Measurements from ENCODE around the gene SNX7. TPM values are rescaled to one million over a fixed set of nuclear protein-coding genes. Genes with fewer than 3 reads are reported as not detected.

Gene SNX7
- polyA plus RNA-seq, 1 of the 3 experiments (the other 2 are of a cell fraction) = 16.0 TPM

- no peak overlapping the region for H3K9ac ChIP-seq
- H3K27me3 ChIP-seq (ENCODE audit: insufficient read depth) = no peaks in the 10 kb centered on the region
- no peaks in the 10 kb centered on the region for H3K9me3 ChIP-seq
- no peak overlapping the region for H3K27ac ChIP-seq (ENCODE audit: low read depth in 2 of 2, low read length in 1 of 2)
- no peaks in the 10 kb centered on the region for H4K20me1 ChIP-seq (ENCODE audit: insufficient read depth)
- no peak for TF ChIP-seq MXI1 (IDR thresholded peaks at IDR 0.05; ENCODE audit: low read depth, low read length)
- no peak for TF ChIP-seq ZBTB33 (IDR thresholded peaks at IDR 0.05; ENCODE audit: borderline replicate concordance, low read depth)
- no peak for TF ChIP-seq EZH2phosphoT487 (IDR thresholded peaks at IDR 0.05; ENCODE audit: borderline replicate concordance, low read depth)
- TF ChIP-seq CHD2 (IDR thresholded peaks at IDR 0.05; ENCODE audit: low read length, partially characterized antibody) = no peak
- TF ChIP-seq RCOR1 (IDR thresholded peaks at IDR 0.05; ENCODE audit: low read length) = no peak
- no peak for TF ChIP-seq MEF2A (IDR thresholded peaks at IDR 0.05; ENCODE audit: borderline replicate concordance, low read depth)
- no peak for TF ChIP-seq RAD21 (IDR thresholded peaks at IDR 0.05; ENCODE audit: low read length)
- no peak for TF ChIP-seq SMC3 (IDR thresholded peaks at IDR 0.05; ENCODE audit: low read depth, low read length)
- TF ChIP-seq RFX5 (IDR thresholded peaks at IDR 0.05; ENCODE audit: low read length) = no peak
- TF ChIP-seq PBX3 (IDR thresholded peaks at IDR 0.05) = no peak
- TF ChIP-seq YY1 (IDR thresholded peaks at IDR 0.05; ENCODE audit: low read depth) = no peak
- TF ChIP-seq NRF1 (IDR thresholded peaks at IDR 0.05; ENCODE audit: low read depth, low read length) = no peak
- no peak for TF ChIP-seq FOXM1 (IDR thresholded peaks at IDR 0.05; ENCODE audit: low read depth)
- no peak for TF ChIP-seq GABPA (IDR thresholded peaks at IDR 0.05; ENCODE audit: low read depth)
- TF ChIP-seq FOXJ3 (CRISPR knock-in tag; IDR thresholded peaks at IDR 0.05) = no peak
- no peak for TF ChIP-seq NFIC (IDR thresholded peaks at IDR 0.05; ENCODE audit: borderline replicate concordance)
- no peak for TF ChIP-seq FOSL2 (IDR thresholded peaks at IDR 0.05; ENCODE audit: borderline replicate concordance, low read depth)
- no peak for TF ChIP-seq USF2 (IDR thresholded peaks at IDR 0.05; ENCODE audit: borderline replicate concordance, low read depth, low read length)
- POLR2A ChIA-PET = no interaction called here
- no peak overlapping the region for H2AFZ ChIP-seq (ENCODE audit: low read depth)
- H3K4me1 ChIP-seq (ENCODE audit: control insufficient read depth in 1 of 2, insufficient read depth in 2 of 2, low read depth in 1 of 2, low read length in 1 of 2) = peaks cover 4 to 21% of the 10 kb centered on the region in 2 experiments
- CTCF ChIA-PET = interaction anchor here (1.2 kb wide), 1 partner anchor 17 kb away, joined by 3 read pairs; no protein-coding TSS in a partner anchor
- no peak overlapping the region for H3K4me2 ChIP-seq
- H3F3A ChIP-seq (replicated peaks; ENCODE audit: insufficient read depth) = peaks cover 4% of the 10 kb centered on the region
- WGBS (ENCODE audit: low lambda C conversion rate) = 96% methylated on average over 5 of the region's 5 CpGs
- peaks cover 67% of the 10 kb centered on the region for H3K79me2 ChIP-seq (ENCODE audit: insufficient read depth)
- no peak for DNase-seq
- no peak overlapping the region for H3K4me3 ChIP-seq (ENCODE audit: low read depth in 2 of 2, low read length in 1 of 2)
- peaks cover 0 to 3% of the 10 kb centered on the region in 2 experiments for H3K36me3 ChIP-seq (replicated peaks in 1 of 2; ENCODE audit: control insufficient read depth in 1 of 2, insufficient read depth in 2 of 2, low read length in 1 of 2)
- H3K9me2 ChIP-seq = no peaks in the 10 kb centered on the region
These were observed 13.8 kb downstream of the SNX7 start for GRCh38 chr1:98675282-98675681.
